Ishikawa (cell line): ENCODE results near the gene SP5.

Experiments used
- CEBPB ChIP-seq: IDR thresholded peaks from 2 replicates; pipeline ENCODE4 v1.6.1; 2012
- CREB1 ChIP-seq: IDR thresholded peaks from 2 replicates; pipeline ENCODE4 v1.6.1; 2012; ENCODE audit warnings: low read depth
- EGR1 ChIP-seq: IDR thresholded peaks from 2 replicates; pipeline ENCODE4 v1.6.1; 2012
- EP300 ChIP-seq: IDR thresholded peaks from 2 replicates; pipeline ENCODE4 v1.6.1; 2012; ENCODE audit warnings: borderline replicate concordance
- FOXM1 ChIP-seq: IDR thresholded peaks from 2 replicates; pipeline ENCODE4 v1.6.1; 2012; ENCODE audit warnings: low read depth, borderline replicate concordance
- MAX ChIP-seq: IDR thresholded peaks from 2 replicates; pipeline ENCODE4 v1.6.1; 2012
- NFIC ChIP-seq: IDR thresholded peaks from 2 replicates; pipeline ENCODE4 v1.6.1; 2012
- RAD21 ChIP-seq: IDR thresholded peaks from 2 replicates; pipeline ENCODE4 v1.6.1; 2012; ENCODE audit warnings: low read depth
- REST ChIP-seq: IDR thresholded peaks from 2 replicates; pipeline ENCODE4 v1.6.1; 2012; ENCODE audit warnings: low read depth, mild to moderate bottlenecking
- TAF1 ChIP-seq: IDR thresholded peaks from 2 replicates; pipeline ENCODE4 v1.6.1; 2012; ENCODE audit warnings: low read depth, mild to moderate bottlenecking
- TCF12 ChIP-seq: IDR thresholded peaks from 2 replicates; pipeline ENCODE4 v1.6.1; 2012; ENCODE audit warnings: low read depth
- TEAD4 ChIP-seq: IDR thresholded peaks from 2 replicates; pipeline ENCODE4 v1.6.1; 2012
- USF1 ChIP-seq: IDR thresholded peaks from 2 replicates; pipeline ENCODE4 v1.6.1; 2012
- YY1 ChIP-seq: IDR thresholded peaks from 2 replicates; pipeline ENCODE4 v1.6.1; 2012; ENCODE audit warnings: low read depth
- ZBTB7A ChIP-seq: IDR thresholded peaks from 2 replicates; pipeline ENCODE4 v1.6.1; 2012; ENCODE audit warnings: low read depth

SP5 gene

GRCh38 chr2:170745305-170745704 lies 30.2 kb downstream of the SP5 start:
- TF ChIP-seq TEAD4 (no peak), ZBTB7A (no peak), FOXM1 (no peak), REST (no peak), CEBPB (no peak), RAD21 (no peak), EGR1 (no peak), TCF12 (no peak)

GRCh38 chr2:170747921-170748320 lies 32.8 kb downstream of the SP5 start:
- TF ChIP-seq MAX (no peak), TAF1 (no peak), USF1 (no peak), RAD21 (no peak), FOXM1 (no peak), REST (no peak), TEAD4 (no peak), YY1 (no peak), CREB1 (no peak), NFIC (no peak), EGR1 (no peak), CEBPB (no peak), ZBTB7A (no peak), EP300 (no peak), TCF12 (no peak)

GRCh38 chr2:170761572-170761971 lies 46.4 kb downstream of the SP5 start:
- no peak for TF ChIP-seq NFIC
- no peak for TF ChIP-seq MAX
- TF ChIP-seq FOXM1: no peak
- TF ChIP-seq TCF12: no peak
- no peak for TF ChIP-seq TAF1
- no peak for TF ChIP-seq TEAD4
- TF ChIP-seq CEBPB: no peak
- no peak for TF ChIP-seq YY1
- TF ChIP-seq RAD21: no peak
- no peak for TF ChIP-seq EGR1
- no peak for TF ChIP-seq EP300
- no peak for TF ChIP-seq CREB1
- TF ChIP-seq REST: no peak
- no peak for TF ChIP-seq ZBTB7A
- TF ChIP-seq USF1: no peak

GRCh38 chr2:170762760-170763159 lies 47.6 kb downstream of the SP5 start:
- TF ChIP-seq TEAD4 (no peak), MAX (no peak)

- TF ChIP-seq CEBPB (no peak), TEAD4 (no peak), EGR1 (no peak), NFIC (no peak), CREB1 (no peak), TAF1 (no peak), YY1 (no peak), REST (no peak), MAX (no peak), FOXM1 (no peak), ZBTB7A (no peak), USF1 (no peak), EP300 (no peak), TCF12 (no peak), RAD21 (no peak)
Observed at GRCh38 chr2:170763232-170763631, 48.1 kb downstream of the SP5 start.
